GM10847 (cell line): ENCODE data around the gene UBE2E2.

ENCODE experiments used
- POLR2A ChIP-seq: IDR thresholded peaks from 2 replicates; pipeline ENCODE4 v1.6.1; 2011; ENCODE audit not compliant: insufficient read length; ENCODE audit errors: extremely low read depth

Gene UBE2E2

GRCh38 chr3:23438657-23439056, 235.5 kb downstream of the UBE2E2 start:
- no peak for TF ChIP-seq POLR2A

DNA sequence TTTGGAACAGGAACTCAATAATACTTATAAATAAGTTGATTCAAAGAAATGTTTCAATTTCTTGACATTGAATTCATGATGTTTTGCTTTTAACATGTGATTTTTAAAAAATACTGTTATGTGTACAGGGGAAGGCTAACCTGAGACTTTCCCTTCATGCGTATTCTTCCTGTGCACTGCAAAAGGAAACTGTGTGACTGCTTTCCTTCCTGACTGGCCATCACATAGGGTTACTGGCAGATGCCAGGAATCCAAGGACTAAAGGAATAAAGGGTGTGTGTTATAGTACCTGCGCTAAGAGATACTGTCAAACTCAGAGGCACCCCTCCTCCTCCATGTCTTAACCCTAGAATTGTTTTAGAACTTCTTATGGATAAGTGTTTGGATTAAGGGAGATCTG, 236.0 kb downstream of the UBE2E2 start:
- TF ChIP-seq POLR2A, result no peak

DNA sequence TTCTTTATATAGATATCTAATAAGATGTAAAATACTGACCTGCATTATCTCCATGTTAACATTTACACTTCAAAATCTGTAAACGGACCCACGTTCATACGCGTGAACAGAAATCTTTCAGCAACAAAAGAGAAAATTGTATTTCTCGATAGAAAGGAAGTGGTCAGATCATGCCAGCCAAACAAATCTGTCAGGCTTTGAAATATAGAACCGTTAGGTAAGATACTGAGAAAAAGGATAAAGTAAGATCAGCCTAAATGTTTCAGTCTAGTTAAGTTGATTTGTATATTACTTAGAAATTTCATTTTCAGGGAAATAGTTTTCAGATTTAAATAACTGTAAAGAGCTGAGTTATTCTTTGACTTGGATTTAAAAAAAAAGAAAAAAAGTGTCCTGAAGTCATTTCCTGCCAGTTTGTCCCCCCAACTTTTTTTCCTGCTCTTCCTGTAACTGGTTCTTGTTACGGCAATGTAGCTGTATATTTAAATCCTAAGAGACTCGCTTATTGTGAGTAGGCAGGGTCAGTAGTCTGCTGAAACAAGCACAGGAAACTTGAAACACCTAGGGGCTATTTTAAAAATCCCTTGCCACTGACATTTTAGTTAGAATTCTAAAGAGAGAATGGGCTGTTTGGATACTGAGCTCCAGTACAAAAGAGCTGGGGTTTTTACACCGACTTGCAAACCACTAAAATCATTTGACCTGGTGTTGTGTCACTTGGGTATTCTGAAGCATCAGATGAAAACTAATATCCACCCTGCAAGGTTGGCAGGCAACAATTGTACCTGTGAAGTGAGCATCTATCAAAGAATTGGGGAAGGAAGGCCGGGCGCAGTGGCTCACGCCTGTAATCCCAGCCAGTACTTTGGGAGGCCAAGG, 237.5 kb downstream of the UBE2E2 start:
- TF ChIP-seq POLR2A, result no peak

DNA sequence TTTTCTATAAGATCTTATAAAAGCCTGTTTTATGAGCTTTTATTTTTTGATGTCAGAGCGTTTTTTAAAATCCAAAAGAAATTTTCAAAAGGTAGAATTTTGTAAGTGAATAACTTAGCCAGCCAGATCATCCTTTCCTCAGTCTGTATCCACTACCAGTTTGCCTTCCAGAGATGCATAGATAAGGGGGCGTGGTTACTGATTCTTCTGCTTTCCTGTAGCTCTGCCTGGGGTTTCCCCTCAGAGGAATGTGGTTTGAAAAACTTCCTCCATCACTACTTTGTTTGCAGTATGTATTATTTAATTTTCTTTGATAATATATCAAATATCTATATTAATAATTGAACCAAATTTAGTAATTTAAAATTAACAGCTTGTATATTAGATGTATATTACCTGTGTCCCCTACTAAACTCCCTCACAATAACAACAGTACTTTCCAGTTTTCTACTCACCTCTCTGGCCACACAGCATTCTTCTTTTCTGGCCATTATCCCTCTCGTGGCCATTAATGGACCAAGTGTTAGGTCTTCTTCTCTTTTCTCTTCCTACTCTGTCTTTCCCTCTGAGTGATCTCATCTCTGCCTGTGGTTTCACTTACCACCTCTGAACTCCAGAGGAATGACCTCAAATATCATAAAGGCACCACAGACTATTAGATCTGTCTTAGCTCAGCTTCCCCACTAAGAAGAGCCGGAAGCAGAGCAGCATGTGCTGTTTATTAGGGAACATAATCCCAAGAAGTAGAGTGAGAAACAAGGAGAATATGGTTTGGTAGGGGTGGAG, 239.7 kb downstream of the UBE2E2 start:
- no peak for TF ChIP-seq POLR2A

DNA sequence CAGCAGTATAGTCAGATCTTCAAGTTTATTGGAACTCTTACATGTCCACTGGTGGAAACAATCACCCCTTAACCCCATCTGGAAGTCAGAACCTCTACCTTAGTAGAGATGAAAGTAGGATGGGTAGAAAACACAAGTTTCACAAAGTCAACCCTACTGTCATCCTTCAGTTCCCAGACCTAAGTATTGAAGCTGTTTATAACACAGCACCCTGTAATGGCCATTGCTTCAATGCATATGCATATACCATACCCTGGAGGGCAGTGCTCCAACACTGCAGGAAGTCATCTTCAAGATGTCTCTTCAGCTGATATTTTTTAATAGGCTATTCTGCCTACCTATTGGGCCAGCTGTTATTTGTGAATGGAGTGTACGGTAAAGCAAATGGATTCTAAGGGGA, 241.3 kb downstream of the UBE2E2 start:
- no peak for TF ChIP-seq POLR2A

GRCh38 chr3:23446301-23446700, 243.2 kb downstream of the UBE2E2 start:
- TF ChIP-seq POLR2A, result no peak

DNA sequence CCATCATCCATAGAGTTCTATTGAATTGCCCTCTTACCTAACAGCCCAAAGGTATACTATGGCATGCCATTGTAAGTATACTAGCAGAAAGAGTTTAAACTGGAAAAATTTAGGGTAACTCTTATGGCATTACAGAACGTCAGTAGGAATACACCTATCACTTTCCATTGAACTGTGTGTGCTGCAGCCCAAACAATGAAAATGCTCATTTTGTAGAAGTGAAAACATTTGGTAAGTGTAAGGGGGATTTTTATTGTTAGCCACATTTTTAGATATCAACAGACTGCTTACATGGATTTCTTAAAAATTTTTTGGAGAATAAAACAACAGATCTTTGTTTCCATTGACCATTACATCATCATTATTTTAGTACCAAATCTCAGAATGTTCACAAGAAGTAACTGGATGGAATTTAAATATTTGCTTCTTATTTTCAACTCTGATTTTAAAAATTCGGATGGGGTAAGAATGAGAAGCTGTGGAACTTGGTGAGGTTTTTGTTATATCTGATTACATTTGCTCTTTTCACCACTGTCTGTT, 245.9 kb downstream of the UBE2E2 start:
- TF ChIP-seq POLR2A, result no peak

- no peak for TF ChIP-seq POLR2A
These were observed 246.9 kb downstream of the UBE2E2 start for GRCh38 chr3:23450051-23450450.

DNA sequence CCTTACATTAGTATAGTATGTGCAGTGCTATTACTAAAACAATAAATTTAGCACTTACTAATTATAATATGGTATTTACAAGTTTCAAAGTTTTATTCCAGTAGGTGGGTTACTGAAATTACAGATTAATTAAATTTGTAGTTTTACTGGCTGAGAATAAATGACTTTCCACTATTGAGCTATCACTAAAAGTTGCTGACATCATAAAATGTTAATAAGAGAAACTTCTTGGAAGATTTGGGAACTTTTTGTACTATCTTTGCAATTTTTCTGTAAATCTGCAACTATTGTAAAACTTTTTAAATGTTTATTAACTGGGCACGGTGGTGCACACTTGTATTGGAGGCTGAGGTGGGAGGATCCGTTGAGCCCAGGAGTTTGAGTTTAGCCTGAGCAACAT, 247.7 kb downstream of the UBE2E2 start:
- no peak for TF ChIP-seq POLR2A

DNA sequence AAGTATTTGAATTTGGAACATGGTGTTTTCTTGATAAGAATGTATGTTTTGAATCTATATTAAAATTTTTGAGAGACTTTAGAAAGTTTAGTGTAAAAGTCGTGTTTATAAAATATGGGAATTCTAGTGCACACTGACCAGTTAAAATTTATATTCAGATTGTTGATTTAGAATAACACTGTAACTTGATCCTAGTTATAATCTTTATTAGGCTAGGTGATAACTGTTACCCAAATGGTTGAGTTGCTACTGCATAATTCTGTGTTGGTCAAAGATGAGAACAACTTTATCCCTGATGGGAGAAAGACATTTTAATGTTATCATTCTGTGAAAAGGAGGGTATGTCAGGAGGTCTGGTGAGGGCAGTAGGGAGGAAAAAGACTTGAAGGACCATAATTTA, 249.3 kb downstream of the UBE2E2 start:
- no peak for TF ChIP-seq POLR2A

DNA sequence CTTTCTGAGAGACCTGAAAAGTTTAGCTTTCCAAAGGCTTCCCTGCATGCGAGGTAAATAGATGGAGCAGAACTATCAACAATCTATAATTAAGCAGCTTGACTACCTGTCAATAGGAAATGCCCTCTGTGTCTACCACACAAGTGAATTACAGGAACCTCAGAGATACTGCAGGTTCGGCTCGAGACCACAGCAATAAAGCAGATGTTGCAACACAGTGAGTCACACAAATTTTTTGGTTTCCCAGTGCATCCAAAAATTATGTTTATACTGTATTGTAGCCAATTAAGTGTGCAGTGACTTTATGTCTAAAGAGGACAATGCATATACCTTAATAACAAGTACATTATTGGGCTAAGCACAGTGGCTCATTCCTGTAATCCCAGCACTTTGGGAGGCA, 252.0 kb downstream of the UBE2E2 start:
- no peak for TF ChIP-seq POLR2A

DNA sequence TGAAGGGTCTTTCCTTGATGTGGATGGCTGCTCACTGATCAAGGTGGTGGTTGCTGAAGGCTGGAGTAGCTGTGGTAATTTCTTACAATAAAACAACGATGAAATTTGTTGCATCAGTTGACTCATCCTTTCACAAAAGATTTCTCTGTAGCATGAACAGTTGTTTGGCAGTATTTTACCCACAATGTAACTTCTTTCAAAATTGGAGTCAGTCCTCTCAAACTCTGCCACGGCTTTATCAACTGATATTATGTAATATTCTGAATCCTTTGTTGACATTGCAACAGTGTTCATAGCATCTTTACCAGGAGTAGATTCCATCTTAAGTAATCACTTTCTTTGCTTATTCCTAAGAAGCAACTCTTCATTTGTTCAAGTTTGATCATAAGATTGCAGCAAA, 252.6 kb downstream of the UBE2E2 start:
- TF ChIP-seq POLR2A, result no peak

DNA sequence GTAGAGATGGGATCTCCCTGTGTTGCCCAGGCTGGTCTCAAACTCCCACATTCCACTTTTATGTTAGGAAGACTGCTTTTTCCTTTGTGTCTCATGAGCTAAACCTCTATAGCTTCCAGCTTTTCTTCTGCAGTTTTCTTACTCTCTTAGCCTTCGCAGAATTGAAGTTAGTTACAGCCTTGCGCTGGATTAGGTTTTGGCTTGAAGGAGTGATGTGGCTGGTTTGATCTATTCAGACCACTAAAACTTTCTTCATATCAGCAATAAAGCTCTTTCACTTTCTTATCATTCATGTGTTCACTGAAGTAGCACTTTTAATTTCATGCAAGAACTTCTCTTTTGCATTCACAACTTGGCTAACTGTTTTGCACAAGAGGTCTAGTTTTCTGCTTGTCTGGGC, 254.6 kb downstream of the UBE2E2 start:
- no peak for TF ChIP-seq POLR2A

DNA sequence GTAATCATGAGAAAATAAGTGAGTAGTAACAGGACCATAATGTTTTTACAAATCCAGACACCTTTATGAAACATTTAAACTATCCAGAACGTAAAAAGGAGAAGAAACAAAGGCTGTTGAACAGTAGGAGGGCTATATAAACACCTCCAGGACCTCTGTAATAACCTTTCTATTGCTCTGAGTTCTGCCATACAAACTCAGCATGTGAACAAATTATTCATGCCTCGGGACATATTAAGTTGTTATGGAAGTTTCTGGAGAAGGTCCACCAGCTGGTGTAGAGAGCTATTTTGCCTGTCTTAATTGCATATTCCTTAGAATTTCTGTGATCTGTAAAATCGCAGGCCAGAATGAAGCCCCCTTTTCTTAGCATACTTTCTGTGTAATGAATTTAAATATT, 256.3 kb downstream of the UBE2E2 start:
- no peak for TF ChIP-seq POLR2A

GRCh38 chr3:23459889-23460546, 256.9 kb downstream of the UBE2E2 start:
- TF ChIP-seq POLR2A, result no peak

DNA sequence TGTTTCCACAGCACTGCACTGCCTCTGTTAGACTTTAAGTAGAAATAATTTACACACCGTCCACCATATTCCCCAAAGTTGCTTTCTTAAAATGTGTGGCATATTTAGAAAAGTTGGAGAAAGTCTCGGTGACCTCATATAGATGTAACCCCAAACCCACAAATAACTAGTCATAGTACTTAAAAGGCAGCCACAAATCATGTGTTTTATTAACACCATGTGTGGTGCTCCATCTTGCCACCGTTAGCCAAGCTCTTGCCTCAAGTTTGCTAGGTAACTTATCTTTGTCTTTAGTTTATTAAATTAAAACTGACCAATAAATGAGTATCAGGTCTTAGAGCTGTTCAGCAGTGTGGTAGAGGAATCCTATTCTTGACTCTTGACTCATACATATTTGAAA, 257.9 kb downstream of the UBE2E2 start:
- no peak for TF ChIP-seq POLR2A

DNA sequence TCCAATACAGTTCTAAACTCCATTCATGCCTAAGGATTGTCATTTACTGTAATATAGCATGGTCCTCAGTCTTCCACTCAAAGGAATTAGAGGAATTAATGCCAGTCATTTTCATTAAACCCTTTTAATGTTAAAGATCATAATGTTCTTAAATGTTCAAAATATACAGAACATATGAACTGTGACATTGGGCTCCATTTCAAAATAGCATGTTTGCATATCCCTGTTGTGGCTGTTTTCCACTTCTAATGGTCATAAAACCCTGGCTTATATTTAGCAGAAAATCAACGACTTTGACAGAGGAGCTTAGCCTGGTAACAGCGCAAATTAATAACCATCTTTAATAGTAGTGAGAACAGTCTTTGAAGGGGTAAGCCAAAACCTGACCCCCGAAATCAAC, 260.7 kb downstream of the UBE2E2 start:
- no peak for TF ChIP-seq POLR2A
